ENCODE results near the gene VWA5B2.

VWA5B2 gene

DNA sequence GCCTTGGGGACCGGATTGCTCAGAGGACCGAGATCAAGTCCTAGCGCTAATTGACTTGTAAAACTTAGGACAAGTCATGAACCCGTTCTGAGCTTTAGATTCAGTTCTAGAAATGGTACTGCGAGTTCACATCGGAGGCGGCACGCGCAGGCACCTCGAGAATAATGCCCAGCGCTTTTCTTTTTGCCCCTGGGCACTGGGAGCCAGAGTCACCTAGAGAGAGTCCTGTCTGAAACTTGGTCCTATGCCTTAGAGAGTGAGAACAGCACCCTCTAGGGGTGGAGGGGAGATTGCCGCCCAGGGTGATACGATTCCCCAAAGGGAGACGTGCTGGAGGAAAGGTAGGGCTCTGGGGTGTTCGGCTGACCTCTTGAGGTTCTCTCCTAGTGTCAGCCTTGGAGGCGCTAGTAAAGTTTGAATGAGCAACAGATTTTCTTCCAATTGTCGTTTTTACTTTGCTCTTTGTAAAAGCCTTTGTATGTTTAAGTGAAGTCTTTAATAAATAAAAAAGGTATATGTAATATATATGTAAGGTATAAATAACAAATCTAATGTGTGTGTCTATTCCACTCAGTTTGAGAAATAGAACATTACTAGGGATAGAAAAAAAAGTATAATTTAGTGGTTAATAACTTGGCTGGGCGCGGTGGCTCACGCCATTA is 20.9 kb downstream of the VWA5B2 start:
- DNase-seq (ENCODE audit: low read depth) = peak; percentile 90
- H3K4me3 ChIP-seq (replicated peaks; ENCODE audit: low read depth, low read length) = peak overlapping the region; percentile 73
- TF ChIP-seq, protein P1, sequence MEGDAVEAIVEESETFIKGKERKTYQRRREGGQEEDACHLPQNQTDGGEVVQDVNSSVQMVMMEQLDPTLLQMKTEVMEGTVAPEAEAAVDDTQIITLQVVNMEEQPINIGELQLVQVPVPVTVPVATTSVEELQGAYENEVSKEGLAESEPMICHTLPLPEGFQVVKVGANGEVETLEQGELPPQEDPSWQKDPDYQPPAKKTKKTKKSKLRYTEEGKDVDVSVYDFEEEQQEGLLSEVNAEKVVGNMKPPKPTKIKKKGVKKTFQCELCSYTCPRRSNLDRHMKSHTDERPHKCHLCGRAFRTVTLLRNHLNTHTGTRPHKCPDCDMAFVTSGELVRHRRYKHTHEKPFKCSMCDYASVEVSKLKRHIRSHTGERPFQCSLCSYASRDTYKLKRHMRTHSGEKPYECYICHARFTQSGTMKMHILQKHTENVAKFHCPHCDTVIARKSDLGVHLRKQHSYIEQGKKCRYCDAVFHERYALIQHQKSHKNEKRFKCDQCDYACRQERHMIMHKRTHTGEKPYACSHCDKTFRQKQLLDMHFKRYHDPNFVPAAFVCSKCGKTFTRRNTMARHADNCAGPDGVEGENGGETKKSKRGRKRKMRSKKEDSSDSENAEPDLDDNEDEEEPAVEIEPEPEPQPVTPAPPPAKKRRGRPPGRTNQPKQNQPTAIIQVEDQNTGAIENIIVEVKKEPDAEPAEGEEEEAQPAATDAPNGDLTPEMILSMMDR (IDR thresholded peaks at IDR 0.05; ENCODE audit: low read length, missing control alignments) = peak; percentile 98

DNA sequence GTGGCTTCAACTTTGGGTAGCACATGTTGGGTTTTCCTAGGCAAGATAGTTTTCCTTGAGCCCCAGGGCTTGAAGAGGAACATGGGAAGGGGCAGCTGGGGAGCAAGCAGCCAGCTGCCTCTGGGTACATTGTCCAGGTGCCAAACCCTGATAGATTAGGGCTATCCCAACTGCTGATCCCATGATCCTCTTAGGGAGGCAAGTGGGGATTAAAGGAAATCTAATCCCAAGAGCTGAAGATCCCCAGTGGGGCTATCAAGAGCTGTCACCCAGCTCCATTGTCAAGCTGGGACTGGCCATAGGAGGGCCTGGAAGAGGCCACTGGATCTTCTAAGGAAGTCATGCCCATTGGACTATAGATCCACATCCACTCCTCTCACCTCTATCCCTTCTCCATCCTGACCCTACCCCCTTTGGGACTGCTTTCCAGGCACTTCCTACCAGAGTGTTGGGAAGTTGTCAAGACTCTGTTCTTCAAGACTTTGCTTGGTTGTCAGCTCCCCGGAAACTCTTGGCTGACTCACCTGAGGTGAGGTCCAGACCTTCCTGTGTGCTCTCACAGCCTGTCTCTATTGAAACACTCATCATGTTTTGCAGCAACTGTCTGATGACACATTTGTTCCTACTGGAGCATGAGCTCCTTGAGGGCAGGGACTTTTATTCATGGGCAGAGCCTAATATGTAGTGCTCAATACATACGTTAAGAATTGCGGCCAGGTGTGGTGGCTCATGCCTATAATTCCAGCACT is 26.1 kb downstream of the VWA5B2 start:
- H3K4me3 ChIP-seq (replicated peaks; ENCODE audit: low read depth, low read length) = no peak overlapping the region
- DNase-seq (ENCODE audit: low read depth) = no peak
- TF ChIP-seq, protein P1 (IDR thresholded peaks at IDR 0.05; ENCODE audit: low read length, missing control alignments) = no peak

GRCh38 chr3:184257083-184257915 is 27.9 kb downstream of the VWA5B2 start:
- no peak overlapping the region for H3K4me3 ChIP-seq (replicated peaks; ENCODE audit: low read depth, low read length)
- no peak for DNase-seq (ENCODE audit: low read depth)
- TF ChIP-seq, protein P1 (IDR thresholded peaks at IDR 0.05; ENCODE audit: low read length, missing control alignments) = no peak

DNA sequence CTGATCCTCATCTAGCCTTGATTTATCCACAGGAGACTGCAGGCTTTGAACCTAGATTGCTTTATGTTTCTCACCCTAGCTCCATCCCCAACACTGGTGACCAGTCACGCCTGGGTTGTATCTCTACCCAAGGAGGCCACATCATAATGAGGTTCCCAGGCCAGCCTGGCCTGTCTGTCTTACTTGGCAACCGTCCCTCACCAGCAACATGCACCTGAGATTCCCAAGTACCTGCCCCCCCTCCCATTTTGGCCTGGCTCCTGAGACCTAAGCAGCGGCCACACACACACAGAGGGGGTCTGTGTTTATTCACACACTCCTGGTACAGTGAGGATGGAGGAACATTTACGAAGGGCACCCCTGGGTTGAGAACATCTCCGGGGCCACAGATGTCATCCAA is 29.5 kb downstream of the VWA5B2 start:
- DNase-seq (ENCODE audit: low read depth) = no peak
- H3K4me3 ChIP-seq (replicated peaks; ENCODE audit: low read depth, low read length) = no peak overlapping the region
- TF ChIP-seq, protein P1 (IDR thresholded peaks at IDR 0.05; ENCODE audit: low read length, missing control alignments) = no peak

DNA sequence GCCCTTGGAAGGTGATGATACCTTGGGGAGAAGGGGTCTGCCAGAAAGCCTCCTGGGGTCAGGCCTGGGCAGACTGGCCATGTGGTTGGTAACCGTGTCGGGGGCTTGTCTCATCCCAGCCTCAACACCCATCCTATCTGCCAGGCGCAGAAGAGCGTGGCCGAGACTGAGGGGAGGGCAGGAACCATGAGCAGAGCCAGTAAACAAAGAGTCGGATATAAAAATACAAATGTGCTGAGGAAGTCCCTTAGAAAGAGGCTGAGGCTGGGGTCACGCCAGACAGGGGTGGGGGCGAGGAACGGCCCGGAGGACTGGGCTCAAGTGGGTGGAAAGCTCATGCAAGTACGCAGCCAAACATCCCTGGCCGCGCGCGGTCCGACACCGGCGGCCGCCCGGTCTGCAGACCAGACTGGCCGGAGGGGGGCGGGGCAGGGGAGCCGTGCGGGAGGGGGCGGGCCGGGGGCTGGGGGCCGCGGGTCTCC is 30.1 kb downstream of the VWA5B2 start:
- H3K4me3 ChIP-seq (replicated peaks; ENCODE audit: low read depth, low read length) = no peak overlapping the region

More for the DNA sequence above, 30.1 kb downstream of the VWA5B2 start:
- no peak for DNase-seq (ENCODE audit: low read depth)
- TF ChIP-seq, protein P1 (IDR thresholded peaks at IDR 0.05; ENCODE audit: low read length, missing control alignments) = no peak

All from fibroblast of pulmonary artery (primary cell).